Transverse colon (tissue), 4 donors: Measurements from ENCODE around the gene ZNF263.

ENCODE experiments used
- CTCF ChIP-seq, 5 experiments: fragments of 200-600 bp in 3 of 5; fragments of 450-650 bp in 2 of 5; sonication (generic) in 3 of 5; IDR thresholded peaks; 1 replicate in 2 of 5; 2 replicates in 3 of 5; pipeline ENCODE4 v1.5.1; 2016 to 2017; ENCODE audit warnings: antibody characterized with exemption in 5 of 5, inconsistent platforms in 3 of 5, mild to moderate bottlenecking in 2 of 5, moderate library complexity in 1 of 5
- POLR2A ChIP-seq: fragments of 450-650 bp; IDR thresholded peaks from one replicate; pipeline ENCODE4 v1.6.1; 2016; ENCODE audit warnings: antibody characterized with exemption, mild to moderate bottlenecking, moderate library complexity
- POLR2AphosphoS5 ChIP-seq, 3 donors: sonication (generic); formaldehyde crosslinking; IDR thresholded peaks; one replicate each; pipeline ENCODE4 v1.6.1; 2016; ENCODE audit warnings: antibody characterized with exemption in 3 of 3

GRCh38 chr16:3328643-3329042 is 45.4 kb downstream of the ZNF263 start:
- TF ChIP-seq CTCF (IDR thresholded peaks at IDR 0.05): no peak
- TF ChIP-seq POLR2A: no peak
- no peak for TF ChIP-seq POLR2AphosphoS5 (IDR thresholded peaks at IDR 0.05)
